Esophagus mucosa (tissue), 1 donor: Measurements from ENCODE around the gene LSP1. TPM values are rescaled to one million over a fixed set of nuclear protein-coding genes. Genes with fewer than 3 reads are reported as not detected.

Experiments
- total RNA-seq: library from RNA; stranded (reverse); gene quantifications from one replicate; pipeline ENCODE4 v1.2.4, GENCODE V29; 2023
- donor health status: DM: yes; HTN: yes; CAD: no.

LSP1 gene
- total RNA-seq, 1 donor from 2014 or later: 18.8 TPM

Other genes starting within 250 kb of the LSP1 start
- not detected for gene KRTAP5-3, start 244.6 kb upstream of the LSP1 start, total RNA-seq
- gene KRTAP5-4, start 230.9 kb upstream of the LSP1 start, total RNA-seq: not detected
- gene KRTAP5-5, start 223.3 kb upstream of the LSP1 start, total RNA-seq: not detected
- gene KRTAP5-6, start 155.9 kb upstream of the LSP1 start, total RNA-seq: not detected
- 0.96 TPM for gene IFITM10, start 102.5 kb upstream of the LSP1 start, total RNA-seq
- 583 TPM for gene CTSD, start 89.2 kb upstream of the LSP1 start, total RNA-seq
- gene SYT8, start 18.1 kb upstream of the LSP1 start, total RNA-seq: 22.4 TPM
- 4.4 TPM for gene TNNI2, start 14.1 kb upstream of the LSP1 start, total RNA-seq
- not detected for gene PRR33, start 38.8 kb downstream of the LSP1 start, total RNA-seq
- 0.40 TPM for gene TNNT3, start 66.6 kb downstream of the LSP1 start, total RNA-seq
- 44.4 TPM for gene MRPL23, start 94.2 kb downstream of the LSP1 start, total RNA-seq
- gene H19, start 144.8 kb downstream of the LSP1 start, total RNA-seq: 6.5 TPM